ENCODE results near the gene TMPRSS6.

The TMPRSS6 gene

DNA sequence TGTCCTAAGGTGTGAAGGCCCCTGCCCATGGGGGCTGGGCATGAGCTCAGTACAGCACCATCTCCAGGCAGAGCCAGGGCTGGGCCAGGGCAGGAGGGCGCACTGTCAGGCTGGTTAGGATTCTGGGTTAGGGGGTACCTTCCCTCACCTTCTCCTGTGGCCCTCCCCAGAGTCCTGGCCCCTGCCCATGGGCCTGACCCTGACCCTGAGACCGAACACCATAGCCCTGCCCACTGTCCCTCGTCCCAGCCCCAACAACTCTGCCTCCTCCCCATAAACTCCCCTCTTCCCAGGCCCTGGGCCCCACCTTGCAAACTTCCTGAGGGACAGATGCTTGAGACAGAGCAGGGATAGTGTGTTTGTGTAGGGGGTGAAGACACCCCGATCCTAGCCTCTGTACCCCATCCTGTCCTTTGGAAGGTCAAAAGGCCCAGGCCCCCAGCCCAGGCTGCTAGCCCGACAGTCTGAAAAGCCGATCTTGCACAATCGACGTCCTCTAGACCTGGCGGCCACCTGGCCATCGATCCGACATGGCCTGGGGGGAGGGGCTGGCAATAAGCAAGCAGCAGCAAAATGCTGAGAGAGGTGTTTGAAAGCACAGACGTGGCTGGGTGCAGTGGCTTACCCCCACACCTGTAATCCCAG, 2.7 kb upstream of the TMPRSS6 start:
- no peak for DNase-seq

DNA sequence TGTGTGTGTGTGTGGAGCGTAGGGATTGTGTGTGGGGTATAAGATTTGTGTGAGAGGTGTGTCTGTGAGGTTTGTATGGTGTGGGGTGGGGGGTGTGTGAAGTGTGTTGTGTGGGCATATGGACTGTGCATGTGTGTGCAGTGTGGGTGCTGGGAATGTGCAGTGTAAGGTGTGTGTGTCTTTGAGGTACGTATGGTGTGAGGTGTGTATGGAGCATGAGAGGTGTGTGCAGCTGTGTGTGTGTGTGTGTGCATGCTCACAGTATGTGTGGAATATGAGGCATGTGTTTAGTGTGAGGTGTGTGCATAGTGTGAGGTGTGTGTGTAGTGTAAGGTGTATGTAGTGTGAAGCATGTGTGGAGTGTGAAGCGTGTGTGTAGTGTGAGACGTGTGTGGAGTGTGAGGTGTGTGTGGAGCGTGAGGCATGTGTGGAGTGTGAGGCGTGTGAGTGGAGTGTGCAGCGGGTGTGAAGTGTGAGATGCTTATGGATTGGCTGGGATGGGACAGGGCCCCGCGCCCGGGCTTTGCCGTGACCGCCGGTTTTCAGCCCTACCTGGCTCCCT, 1.7 kb upstream of the TMPRSS6 start:
- no peak for DNase-seq

DNA sequence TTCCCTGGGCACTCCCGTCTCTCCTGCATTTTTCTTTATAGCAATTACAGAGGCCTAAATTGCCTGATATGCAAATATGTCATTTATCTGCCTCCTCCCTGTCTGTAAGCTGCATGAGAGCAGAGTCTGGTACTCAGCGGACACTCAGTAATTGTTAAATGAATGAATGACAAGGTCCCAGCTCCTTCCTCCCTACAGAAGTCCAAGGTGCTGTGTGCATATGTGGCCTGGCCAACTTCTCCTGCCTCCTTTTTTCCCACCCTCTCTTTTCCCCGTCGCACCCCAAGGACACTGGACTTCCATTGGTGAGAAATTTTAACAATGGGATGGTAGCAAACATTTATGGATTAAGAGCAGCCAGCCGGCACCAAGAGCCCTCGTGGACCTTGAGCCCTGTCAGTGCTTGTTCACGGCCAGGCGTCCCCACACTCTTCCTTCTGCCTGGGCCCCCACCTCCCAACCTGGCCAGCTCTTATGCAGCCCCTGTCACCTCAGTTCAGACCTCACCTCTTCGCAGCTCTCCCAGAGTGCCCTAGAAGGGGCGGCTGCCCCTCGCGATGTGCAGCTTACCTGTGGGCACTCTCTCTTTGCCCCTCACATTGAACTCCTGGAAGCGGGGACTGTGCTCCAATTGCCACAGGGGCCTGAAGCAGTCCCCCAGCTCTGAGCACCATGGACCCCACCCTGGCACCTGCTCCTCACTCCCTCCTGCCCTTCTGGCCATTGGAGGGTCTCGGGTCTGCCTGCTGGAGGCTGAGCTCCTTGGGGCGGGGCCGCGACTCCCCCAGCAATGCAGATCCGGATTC, 1.5 kb downstream of the TMPRSS6 start:
- DNase-seq, result no peak

DNA sequence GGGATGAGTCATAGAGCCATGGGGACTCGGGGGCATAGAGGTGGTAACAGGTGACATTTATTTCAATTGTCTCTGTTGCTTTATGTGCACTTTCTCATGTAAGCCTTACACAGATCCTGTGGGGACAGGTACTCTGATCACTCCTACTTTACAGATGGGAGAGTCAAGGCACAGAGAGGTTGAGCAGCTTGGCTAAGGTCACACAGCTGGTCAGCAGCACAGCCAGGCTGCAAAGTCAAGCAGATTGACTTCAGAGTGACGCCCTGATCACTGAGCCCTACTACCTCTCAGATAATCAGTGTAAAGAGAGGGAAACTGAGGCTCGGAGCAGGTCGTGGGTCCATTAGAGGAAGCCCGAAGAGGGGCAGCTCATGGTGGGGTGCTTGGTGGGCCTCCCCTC, 3.5 kb downstream of the TMPRSS6 start:
- DNase-seq, result no peak

DNA sequence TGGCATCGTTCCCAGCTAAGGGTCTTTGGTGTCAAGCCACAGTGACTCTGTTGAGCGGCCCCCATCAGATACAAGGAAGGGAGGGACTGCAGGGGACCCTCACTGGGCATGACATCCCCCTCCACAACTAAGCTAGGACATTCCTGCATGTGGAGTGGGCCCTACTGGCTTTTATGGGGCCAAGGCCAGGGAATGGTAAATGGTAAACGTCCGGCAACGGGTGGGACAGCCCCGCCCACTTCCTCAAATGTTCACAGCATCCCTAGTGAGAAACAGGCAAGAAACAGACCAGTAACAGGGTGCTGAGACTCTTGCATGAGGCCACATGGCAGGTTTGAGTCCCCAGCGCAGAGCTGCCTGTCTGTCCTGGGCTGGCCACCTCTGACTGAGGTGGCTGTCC, 4.4 kb downstream of the TMPRSS6 start:
- DNase-seq, result peak; percentile 12

DNA sequence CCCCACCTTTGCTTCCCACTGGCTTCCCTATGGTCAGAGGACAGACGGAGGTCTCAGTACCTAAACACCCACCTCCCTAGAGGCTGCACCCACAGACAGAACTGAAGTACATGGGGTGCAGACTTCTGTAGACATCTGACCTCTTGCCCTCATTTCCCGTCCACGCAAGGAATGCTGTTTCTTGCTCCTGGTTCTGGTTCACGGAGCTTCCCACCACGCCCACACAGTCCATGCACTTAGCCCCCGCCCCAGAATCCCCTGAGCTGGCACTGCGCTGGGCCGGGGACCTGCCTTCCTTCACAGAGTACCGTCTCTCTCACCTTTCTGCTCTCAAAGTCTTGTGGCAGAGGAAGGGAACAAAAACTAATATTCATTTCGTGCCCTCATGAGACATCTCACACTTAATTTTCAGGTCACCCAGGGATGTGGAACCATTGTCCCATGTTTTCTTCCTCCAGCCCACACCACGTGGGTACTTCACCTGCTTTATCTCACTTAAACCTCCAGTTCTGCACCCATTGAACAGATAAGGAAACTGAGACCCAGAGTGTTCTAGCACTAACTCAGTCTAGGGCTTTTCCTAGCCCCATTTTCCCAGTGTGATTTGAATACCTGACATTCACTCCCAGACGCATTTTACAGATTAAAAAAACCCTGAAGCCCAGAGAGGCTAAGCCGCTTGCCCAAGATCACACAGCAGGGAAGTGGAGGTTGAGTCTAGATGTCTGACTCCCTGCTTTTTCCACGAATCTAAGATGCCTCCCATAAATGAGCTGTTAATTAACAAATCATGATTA, 5.7 kb downstream of the TMPRSS6 start:
- DNase-seq, result no peak

DNA sequence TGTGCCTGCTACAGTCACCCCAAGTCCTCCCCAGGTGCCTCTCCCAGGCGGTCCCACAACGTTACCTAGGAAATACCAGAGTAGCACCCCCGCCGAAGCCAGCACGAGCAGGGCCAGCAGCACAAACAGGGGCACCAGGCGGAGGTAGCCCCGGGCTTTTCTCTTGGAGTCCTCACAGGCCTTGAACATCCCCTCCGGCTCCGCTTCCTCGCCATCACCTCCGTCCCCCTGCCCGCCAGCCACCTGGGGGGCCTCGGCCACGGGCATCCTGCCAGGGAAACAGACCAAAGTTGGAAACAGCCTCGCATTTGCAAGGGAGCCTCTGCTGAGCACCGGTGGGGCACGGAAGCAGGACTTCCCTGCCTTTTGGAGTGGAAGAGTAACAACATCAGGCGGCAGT, 6.4 kb downstream of the TMPRSS6 start:
- no peak for DNase-seq

DNA sequence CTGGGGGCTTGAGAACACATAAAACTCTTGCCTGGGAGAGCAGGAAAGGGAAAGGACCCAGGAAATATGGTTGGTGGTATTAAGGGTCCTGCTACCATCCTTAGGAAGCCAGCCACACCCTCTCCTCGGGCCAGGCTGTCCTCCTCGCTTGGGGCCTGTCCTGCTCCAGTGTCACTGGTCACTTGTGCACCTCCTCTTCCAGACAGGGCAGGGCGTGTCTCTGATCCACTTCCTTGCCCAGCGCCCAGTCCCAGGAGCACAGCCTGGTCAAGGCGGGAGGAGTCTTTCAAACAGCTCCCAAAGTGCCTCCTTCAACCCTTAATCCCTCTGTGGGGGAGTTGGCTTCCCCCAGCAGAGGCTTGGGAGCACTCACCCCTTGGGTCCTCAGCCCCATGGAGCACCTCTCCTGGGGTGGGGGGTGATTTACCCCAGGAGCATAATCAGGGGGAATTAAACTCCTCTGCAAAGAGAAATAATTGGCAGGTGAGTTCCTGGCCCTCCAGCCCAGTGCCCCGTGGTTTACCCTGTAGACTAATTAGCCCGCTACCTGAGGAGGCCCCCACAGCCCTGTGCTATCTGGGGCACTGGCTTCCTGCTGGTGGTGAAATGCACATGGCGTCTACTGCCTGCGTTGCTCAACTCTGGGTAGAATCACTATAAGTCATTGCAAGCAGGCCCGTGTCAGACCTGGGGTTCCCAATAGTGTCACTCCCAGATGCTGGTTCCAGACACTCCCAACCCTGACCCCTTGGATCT, 8.0 kb downstream of the TMPRSS6 start:
- no peak for DNase-seq

DNA sequence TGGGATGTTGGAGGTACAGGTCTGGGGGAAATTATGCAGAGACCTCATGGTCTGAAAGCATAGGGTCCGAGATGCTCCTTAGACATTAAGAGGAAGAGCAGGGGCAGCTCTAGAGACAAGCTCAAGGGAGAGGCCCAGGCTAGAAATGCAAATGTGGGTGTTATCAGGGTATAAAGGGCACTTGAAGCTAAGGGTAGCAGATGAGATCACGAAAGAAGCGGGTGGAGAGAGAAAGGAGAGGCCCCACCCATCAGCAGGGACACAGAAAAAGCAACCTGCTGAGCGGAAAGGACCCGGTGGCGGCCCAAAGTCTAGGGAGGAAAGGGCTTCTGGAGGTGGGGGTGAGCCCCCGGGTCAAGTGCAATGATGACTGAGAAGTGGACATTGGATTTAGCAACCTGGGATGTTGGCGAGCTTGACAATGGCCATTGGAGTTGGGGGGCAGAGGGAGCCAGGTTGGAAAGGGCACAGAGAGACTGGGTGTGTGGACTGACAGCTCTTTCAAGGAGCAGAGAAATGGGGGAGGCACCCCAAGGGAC, 8.9 kb downstream of the TMPRSS6 start:
- no peak for DNase-seq

DNA sequence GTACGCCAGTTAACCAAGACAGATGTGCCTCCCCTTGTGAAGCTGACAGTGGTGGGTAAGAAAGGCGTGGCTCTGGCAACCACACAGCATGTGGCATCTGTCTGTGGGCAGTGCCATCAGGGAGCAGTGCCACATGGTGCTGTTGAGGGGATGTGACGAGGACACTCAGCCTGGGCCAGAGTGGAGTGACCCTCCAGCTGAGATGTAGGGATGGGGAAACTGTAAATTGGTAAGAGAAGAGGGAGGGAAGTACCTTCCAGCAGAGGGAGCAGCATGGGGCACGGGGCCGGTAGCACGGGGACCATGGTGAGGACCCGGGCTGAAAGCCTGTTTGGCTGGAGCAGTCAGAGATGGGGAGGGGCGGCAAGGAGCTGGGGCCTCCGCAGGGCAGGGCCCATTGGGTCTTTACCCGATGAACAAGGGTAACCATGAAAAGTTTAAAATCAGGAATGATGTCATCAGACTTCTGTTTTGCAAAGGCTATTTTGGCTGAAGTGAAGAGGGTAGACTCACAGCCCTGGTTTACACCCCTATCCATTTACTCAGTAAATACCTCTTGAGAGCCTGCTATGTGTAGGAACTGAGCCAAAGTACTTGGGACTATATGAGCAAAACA, 10.4 kb downstream of the TMPRSS6 start:
- DNase-seq, result no peak

DNA sequence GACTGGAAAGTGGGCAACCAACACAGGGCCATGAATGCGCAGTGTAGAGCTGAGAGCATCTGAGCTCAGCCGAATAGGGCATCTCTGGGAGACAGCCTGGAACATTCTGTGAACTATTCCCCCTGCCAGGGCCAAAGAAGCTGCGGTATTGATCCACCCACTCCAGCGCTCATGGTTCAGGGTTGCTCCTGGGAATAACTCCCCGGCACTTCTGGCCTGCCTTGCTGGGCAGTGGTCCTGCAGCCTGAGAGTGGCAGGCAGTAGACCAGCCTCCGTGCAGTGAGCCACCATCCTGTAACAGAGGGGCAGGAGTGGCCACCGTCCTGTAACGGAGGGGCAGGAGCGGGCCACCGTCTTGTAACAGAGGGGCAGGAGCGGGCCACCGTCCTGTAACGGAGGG, 12.2 kb downstream of the TMPRSS6 start:
- DNase-seq, result no peak

DNA sequence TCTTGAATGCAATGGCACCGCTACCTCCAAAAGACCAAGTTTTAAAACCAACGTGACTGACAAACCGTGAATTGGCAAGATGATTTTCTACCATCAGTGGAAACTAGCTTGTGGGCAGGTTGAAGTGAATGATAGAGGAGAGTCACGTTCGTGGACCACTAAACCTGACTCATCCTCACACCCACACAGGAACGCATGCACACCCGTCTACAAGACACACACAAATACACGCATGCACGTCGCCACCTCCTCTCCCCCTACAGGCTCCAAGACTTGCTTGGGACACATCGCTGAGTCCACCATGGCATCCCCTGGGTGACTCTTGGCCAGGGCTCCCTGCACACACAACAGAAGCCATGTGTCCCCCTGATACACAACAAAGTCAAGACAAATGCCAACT, 14.4 kb downstream of the TMPRSS6 start:
- DNase-seq, result no peak

DNA sequence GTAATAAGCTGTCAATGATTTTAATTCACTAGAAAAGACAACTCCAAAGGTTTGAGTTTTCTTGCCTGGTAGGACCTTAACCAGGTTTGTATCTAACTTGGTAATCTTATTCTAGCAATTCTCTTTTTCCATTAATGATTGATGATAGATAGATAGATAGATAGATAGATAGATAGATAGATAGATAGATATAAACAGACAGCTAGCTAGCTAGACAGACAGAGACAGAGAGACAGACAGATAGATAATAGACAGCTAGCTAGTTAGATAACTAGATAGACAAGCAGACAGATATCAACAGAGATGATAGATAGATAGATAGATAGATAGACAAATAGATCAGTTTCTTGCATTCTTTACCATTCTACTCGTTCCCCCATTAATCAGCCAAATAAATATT, 15.3 kb downstream of the TMPRSS6 start:
- no peak for DNase-seq

DNA sequence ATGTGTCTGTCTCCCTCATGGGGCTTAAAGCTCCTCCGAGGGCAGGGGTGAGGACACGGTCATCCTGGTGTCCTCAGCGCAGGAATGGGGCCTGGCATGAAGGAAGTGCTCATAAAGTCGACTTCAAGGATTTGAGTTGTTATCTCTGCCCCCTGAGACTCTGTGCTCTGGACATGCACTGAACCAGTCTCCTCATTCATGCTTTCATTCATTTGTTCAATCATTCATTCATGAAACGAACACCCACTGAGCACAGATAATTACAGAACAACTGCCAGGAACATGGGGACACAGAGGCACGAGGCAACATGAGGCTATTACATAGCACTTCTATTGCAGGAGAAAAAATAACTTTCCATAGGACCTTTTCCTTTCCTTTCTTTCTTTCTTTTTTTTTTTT, 16.5 kb downstream of the TMPRSS6 start:
- no peak for DNase-seq

DNA sequence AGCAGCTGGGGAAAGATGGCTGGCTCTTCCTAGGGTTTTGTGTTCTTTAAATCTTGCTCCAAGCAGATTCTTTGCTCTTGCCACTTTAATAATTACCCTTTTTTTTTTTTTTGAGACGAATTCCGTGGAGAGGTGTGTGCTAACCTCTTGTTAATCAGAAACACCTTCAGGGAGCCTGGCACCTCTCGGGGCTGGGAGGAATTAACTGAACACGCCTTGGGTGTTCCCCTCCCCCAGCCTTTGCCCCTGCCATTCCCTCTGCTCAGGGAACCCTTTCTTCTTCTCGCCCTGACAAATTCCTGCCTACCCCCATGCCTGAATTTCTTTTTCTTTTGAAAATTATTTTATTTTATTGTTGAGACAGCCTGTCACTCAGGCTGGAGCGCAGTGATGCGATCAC, 17.5 kb downstream of the TMPRSS6 start:
- DNase-seq, result no peak

DNA sequence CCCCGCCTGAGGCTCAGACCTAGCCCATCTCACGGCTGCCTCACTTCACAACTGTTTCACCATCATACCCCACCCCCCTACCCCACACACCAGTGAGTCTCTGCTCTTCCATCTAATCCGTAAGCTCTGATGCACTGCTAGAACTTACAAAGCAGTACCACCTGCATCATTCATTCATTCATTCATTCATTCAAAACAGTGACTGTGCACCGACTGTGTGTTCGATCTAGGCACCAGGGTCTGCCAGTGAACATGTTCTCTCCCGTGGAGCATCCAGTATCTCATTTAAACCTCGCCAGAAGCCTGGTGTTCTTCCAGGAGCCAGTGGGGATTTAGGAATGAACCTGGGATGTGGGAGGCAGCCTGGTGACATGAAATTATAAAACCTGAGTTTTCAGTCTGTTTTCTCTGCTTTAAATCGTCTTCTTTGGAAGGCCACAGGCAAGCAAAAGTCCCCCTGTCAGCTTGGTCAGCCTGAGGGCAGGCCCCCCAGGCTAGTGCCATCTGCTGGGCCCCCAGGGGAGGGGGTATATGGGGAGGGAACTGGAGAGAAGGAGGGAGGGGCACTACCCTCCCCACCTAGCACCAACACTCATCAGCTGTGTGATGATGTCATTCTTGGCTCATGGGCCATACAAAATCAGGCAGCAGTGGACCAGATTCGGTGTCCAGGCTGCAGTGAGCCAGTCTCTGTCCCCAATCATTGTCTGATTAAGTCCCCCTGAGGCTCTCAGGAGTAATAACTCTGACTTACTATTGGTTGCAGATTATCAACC, 18.4 kb downstream of the TMPRSS6 start:
- DNase-seq, result no peak

DNA sequence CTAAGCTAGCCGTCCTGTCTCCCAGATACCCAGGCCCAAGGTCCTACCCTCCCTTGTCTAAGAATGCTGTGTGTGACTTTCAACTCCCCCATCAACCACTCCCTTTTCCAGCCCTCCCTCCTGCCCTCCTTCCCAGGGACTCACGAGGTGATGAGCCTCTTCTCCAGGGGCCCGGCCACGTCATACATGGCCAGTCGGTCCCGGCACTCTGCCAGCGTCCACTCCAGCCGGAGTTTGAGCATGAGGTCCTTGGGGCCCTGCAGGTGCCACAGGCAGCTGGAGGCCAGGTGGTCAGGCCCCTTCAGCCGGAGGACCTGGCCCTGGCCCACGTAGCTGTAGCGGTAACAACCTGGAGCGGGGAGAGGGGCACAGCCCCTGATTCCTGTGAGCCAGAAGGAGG, 20.1 kb downstream of the TMPRSS6 start:
- DNase-seq, result peak; percentile 28

DNA sequence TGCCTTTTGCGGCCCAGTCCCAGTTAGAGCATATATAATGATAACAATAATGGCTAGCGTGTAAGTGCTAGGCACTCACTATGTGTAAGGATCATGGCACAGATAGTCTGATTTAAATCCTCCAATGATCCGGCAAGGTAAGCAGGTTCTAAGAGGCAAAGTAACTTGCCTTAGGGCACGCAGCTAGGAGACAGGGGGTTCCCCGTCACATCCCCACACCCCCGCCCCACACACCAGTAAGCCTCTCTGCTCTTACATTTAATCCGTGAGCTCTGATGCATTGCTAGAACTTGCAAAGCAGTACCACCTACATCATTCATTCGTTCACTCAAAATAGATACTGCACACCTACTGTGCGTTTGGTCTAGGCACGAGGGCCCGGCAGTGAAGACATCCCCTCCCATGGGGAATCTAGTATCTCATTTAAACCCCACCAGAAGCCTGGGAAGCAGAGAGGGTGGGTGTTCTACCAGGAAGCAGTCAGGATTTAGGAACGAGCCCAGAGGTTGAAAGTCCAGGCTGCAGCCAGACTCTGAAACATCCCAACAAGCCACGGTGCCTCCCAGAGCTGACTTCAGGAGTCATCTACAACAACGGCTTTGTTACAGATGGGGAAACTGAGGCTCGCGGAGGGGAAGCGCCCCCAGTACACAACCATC, 20.6 kb downstream of the TMPRSS6 start:
- DNase-seq, result no peak

DNA sequence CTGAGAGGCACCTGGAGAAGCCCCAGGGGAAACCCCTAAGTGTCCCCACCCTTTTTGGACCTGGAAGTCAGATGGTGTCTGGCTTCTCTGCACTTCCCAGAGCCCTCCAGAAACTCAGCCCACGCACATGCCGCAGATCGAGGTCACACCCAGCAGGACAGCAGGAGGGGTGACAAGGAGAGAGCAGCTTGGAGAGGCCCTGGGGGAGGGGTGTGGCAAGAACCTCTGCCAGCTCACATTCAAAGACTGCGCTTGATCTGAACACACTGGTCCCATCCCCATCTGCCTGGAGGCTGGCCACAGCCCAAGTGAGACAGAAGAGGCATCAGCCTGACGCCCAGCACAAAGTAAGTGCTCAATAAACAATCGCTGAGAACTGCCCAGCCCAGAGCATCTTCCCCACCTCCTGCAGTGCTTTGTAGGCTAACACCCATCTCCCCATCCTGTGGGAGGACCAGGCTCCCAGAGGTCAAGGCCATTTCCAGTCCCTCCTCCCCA, 21.4 kb downstream of the TMPRSS6 start:
- DNase-seq, result peak; percentile 57

DNA sequence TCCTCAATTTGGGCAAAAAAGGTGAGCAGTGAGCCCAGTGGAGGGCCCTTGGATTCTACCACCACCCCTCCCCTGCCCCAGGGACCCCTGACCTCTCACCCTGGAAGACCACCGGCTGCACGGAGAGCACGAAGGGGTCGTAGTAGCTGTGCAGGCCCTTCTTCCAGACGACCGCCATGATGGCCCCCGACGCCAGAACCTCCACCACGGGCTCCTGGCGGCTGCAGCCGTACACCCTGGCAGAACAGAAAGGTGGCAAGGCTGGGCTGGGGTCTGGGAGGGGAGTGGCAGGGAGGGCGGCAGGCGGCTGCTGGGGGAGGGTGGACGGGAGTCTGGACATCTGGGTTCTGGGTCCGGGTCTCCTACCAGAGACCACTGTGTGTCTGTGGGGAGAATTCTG, 23.3 kb downstream of the TMPRSS6 start:
- no peak for DNase-seq

DNA sequence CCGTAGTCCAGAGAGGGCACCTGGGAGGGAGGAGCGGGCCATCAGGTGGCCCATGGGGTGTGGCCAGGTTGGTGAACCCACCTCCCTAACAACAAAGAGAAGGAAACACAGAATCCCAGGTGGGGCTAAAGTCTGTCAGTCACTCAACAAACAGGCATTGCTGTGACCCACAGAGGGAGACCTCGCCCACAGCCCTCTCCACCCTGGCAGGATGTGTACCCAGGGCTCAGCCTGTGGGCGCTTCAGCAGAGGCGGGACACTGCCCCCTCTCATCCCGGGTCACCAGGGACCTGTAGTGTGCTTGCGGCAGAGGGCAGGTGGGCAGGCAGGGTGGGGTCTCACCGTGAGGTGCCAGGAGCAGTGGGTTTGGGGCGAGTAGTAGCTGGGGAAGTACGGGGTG, 25.1 kb downstream of the TMPRSS6 start:
- no peak for DNase-seq

Measured in EL (cell line).